H1 (cell line): Measurements from ENCODE around the gene DIAPH2. TPM values are rescaled to one million over a fixed set of nuclear protein-coding genes. Genes with fewer than 3 reads are reported as not detected.

Experiments
- CTCF ChIP-seq, 3 experiments: IDR thresholded peaks; 1 replicate in 2 of 3; 2 replicates in 1 of 3; pipeline versions ENCODE4 v1.5.1 to v1.6.1; 2011; ENCODE audit warnings: low read length in 3 of 3, mild to moderate bottlenecking in 3 of 3, inconsistent platforms in 2 of 3, low read depth in 1 of 3, moderate library complexity in 1 of 3; ENCODE audit not compliant: insufficient read depth in 1 of 3; ENCODE audit errors: control extremely low read depth in 1 of 3
- SP1 ChIP-seq: IDR thresholded peaks from 2 replicates; pipeline ENCODE4 v1.6.1; 2011; ENCODE audit warnings: low read depth, low read length
- polyA plus RNA-seq, 7 experiments: library from polyadenylated mRNA; depleted of rRNA in 3 of 7; stranded (reverse) in 5 of 7; unstranded in 2 of 7; fragments of >200 nt in 5 of 7; fragments of 200-250 nt in 2 of 7; gene quantifications; 1 replicate in 5 of 7; 2 replicates in 1 of 7; 4 replicates in 1 of 7; pipeline versions ENCODE4 v1.2.1 to v1.2.3, GENCODE V29; 2011 to 2013; ENCODE audit warnings: missing spikeins in 2 of 7, mixed read lengths in 2 of 7
- total RNA-seq: library from RNA; stranded (reverse); fragmentation: NEBNext Ultra II Directional; extraction: Animal tissue kit (Norgen Biotek cat#: 25700); gene quantifications from 2 replicates; pipeline ENCODE4 v1.2.1, GENCODE V29; 2021

Gene DIAPH2
- total and polyA plus RNA-seq, 2 of the 8 experiments (the other 6 are each of a cell fraction or from before 2014, with no cell fraction given), result 4.4 to 24.3 TPM

- TF ChIP-seq CTCF (IDR thresholded peaks at IDR 0.05; ENCODE audit: control extremely low read depth in 1 of 3, insufficient read depth in 1 of 3, low read depth in 1 of 3, low read length in 3 of 3) (no peak), SP1 (no peak)
Observed at GRCh38 chrX:96889726-96890125, 205.1 kb downstream of the DIAPH2 start (continued).
